Natural killer cell (primary cell): ENCODE data around the gene DIP2C. TPM values are rescaled to one million over a fixed set of nuclear protein-coding genes. Genes with fewer than 3 reads are reported as not detected.

Experiments used
- ATAC-seq, 3 donors: fragments of 150-1000 bp in 2 of 3; fragments of 200-7000 bp in 1 of 3; cut with Tn5 transposase; 1 replicate in 1 of 3; 2 replicates in 2 of 3; pipeline ENCODE4 v1.10.0; 2021; ENCODE audit warnings: mild to moderate bottlenecking in 2 of 3, moderate library complexity in 2 of 3
- DNase-seq, 2 donors: peaks; one replicate each; pipeline versions ENCODE4 v3.0.0 to v3.0.0-alpha.2; 2013 to 2021; ENCODE audit warnings: mixed read lengths in 1 of 2
- H3K27ac ChIP-seq: one replicate; pipeline ENCODE4 v1.5.1; 2013; ENCODE audit warnings: mild to moderate bottlenecking, low read length
- H3K27me3 ChIP-seq: one replicate; pipeline ENCODE4 v1.6.1; 2013; ENCODE audit warnings: low read length; ENCODE audit not compliant: control insufficient read depth, insufficient read depth
- H3K36me3 ChIP-seq: one replicate; pipeline ENCODE4 v1.6.1; 2013; ENCODE audit warnings: low read length; ENCODE audit not compliant: control insufficient read depth, insufficient read depth
- H3K4me1 ChIP-seq: one replicate; pipeline ENCODE4 v1.6.1; 2013; ENCODE audit warnings: low read length; ENCODE audit not compliant: control insufficient read depth, insufficient read depth
- H3K4me3 ChIP-seq: one replicate; pipeline ENCODE4 v1.5.1; 2013; ENCODE audit warnings: low read length
- H3K9me3 ChIP-seq: one replicate; pipeline ENCODE4 v1.6.1; 2013; ENCODE audit warnings: low read length; ENCODE audit not compliant: control insufficient read depth, insufficient read depth
- H3K27ac Mint-ChIP-seq, 2 donors: one replicate each; pipeline ENCODE4 v1.8.0; 2022; ENCODE audit warnings: mild to moderate bottlenecking in 2 of 2, mixed read lengths in 2 of 2, moderate library complexity in 1 of 2
- H3K27me3 Mint-ChIP-seq, 2 donors: one replicate each; pipeline ENCODE4 v1.8.0; 2022; ENCODE audit warnings: low read depth in 2 of 2, mixed read lengths in 2 of 2
- H3K36me3 Mint-ChIP-seq: one replicate; pipeline ENCODE4 v1.8.0; 2022; ENCODE audit warnings: mixed read lengths
- H3K4me1 Mint-ChIP-seq, 2 donors: one replicate each; pipeline ENCODE4 v1.8.0; 2022; ENCODE audit warnings: mixed read lengths in 2 of 2
- H3K4me3 Mint-ChIP-seq: one replicate; pipeline ENCODE4 v1.8.0; 2022; ENCODE audit warnings: mild to moderate bottlenecking, moderate library complexity, mixed read lengths
- H3K9me3 Mint-ChIP-seq, 2 donors: one replicate each; pipeline ENCODE4 v1.8.0; 2022; ENCODE audit warnings: mixed read lengths in 2 of 2
- CTCF ChIP-seq: fragments of 200-600 bp; IDR thresholded peaks from one replicate; pipeline ENCODE4 v1.8.0; 2022; ENCODE audit warnings: antibody characterized with exemption
- WGBS: methylation state at CpG from one replicate; pipeline ENCODE4 v1.1.7; 2013; ENCODE audit warnings: missing lambda C conversion rate; ENCODE audit not compliant: insufficient coverage; 5-methylcytosine and 5-hydroxymethylcytosine counted together
- intact Hi-C: fragments of 100-400 bp; cut with micrococcal nuclease; formaldehyde crosslinking; loops from one replicate; pipeline ENCODE4 v1.14.2; 2022
- total RNA-seq, 4 donors: library from RNA; stranded (reverse); fragments of 120-200 nt in 1 of 4; gene quantifications; one replicate each; pipeline versions ENCODE4 v1.2.3 to v1.2.4, GENCODE V29; 2013 to 2022

DIP2C gene
- total RNA-seq, 3 donors from 2014 or later (not counting 1 experiment from before 2014, with no cell fraction given) = 1.5 to 5.8 (median 3.8) TPM

GRCh38 chr10:459743-460142 lies 229.7 kb downstream of the DIP2C start:
- no peaks in the 10 kb centered on the region for H3K36me3 Mint-ChIP-seq
- no peak overlapping the region for H3K4me3 Mint-ChIP-seq
- H3K27ac Mint-ChIP-seq = no peak overlapping the region
- 92% methylated on average over 12 of the region's 12 CpGs for WGBS
- no peak overlapping the region for H3K27ac ChIP-seq
- no peak for TF ChIP-seq CTCF
- intact Hi-C loops = no loop called here
- H3K9me3 ChIP-seq = no peaks in the 10 kb centered on the region
- peaks cover 8 to 20% of the 10 kb centered on the region in 2 donors for H3K27me3 Mint-ChIP-seq
- no peaks in the 10 kb centered on the region for H3K27me3 ChIP-seq
- ATAC-seq (no peak), DNase-seq (no peak)
- no peaks in the 10 kb centered on the region for H3K9me3 Mint-ChIP-seq
- no peaks in the 10 kb centered on the region for H3K4me1 Mint-ChIP-seq
- H3K36me3 ChIP-seq = no peaks in the 10 kb centered on the region
- no peak overlapping the region for H3K4me3 ChIP-seq
- H3K4me1 ChIP-seq = no peaks in the 10 kb centered on the region

GRCh38 chr10:458421-458851 lies 231.0 kb downstream of the DIP2C start:
- no peaks in the 10 kb centered on the region for H3K27me3 ChIP-seq

GRCh38 chr10:456486-456885 lies 233.0 kb downstream of the DIP2C start:
- Mint-ChIP-seq H3K27me3 (peaks cover 0 to 12% of the 10 kb centered on the region in 2 donors), H3K4me1 (peaks cover 6% of the 10 kb centered on the region in 2 donors), H3K27ac (no peak overlapping the region), H3K36me3 (no peaks in the 10 kb centered on the region), H3K4me3 (no peak overlapping the region), H3K9me3 (peaks cover 0 to 6% of the 10 kb centered on the region in 2 donors)
- WGBS = 84% methylated on average over 4 of the region's 8 CpGs
- no peak for TF ChIP-seq CTCF
- intact Hi-C loops = no loop called here
- Histone ChIP-seq H3K4me1 (peaks cover 5% of the 10 kb centered on the region), H3K36me3 (no peaks in the 10 kb centered on the region), H3K4me3 (no peak overlapping the region), H3K9me3 (no peaks in the 10 kb centered on the region), H3K27ac (no peak overlapping the region), H3K27me3 (no peaks in the 10 kb centered on the region)
- ATAC-seq (no peak), DNase-seq (no peak)

More at GRCh38 chr10:458421-458851, 231.0 kb downstream of the DIP2C start:
- 93% methylated on average over 21 of the region's 21 CpGs for WGBS
- ATAC-seq (no peak), DNase-seq (no peak)
- H3K27me3 Mint-ChIP-seq = peaks cover 8 to 13% of the 10 kb centered on the region in 2 donors
- Histone ChIP-seq H3K9me3 (no peaks in the 10 kb centered on the region), H3K4me3 (no peak overlapping the region), H3K36me3 (no peaks in the 10 kb centered on the region), H3K4me1 (no peaks in the 10 kb centered on the region), H3K27ac (no peak overlapping the region)
- no peaks in the 10 kb centered on the region for H3K4me1 Mint-ChIP-seq
- H3K27ac Mint-ChIP-seq = no peak overlapping the region
- H3K9me3 Mint-ChIP-seq = peaks cover 0 to 2% of the 10 kb centered on the region in 2 donors
- no peak for TF ChIP-seq CTCF
- H3K36me3 Mint-ChIP-seq = no peaks in the 10 kb centered on the region
- no peak overlapping the region for H3K4me3 Mint-ChIP-seq
- intact Hi-C loops = no loop called here

- peaks cover 13% of the 10 kb centered on the region for H3K4me1 ChIP-seq
- H3K36me3 ChIP-seq = no peaks in the 10 kb centered on the region
- no peak overlapping the region for H3K4me3 Mint-ChIP-seq
These were observed 234.6 kb downstream of the DIP2C start for GRCh38 chr10:454860-455259.

More at GRCh38 chr10:454860-455259, 234.6 kb downstream of the DIP2C start:
- Mint-ChIP-seq H3K27ac (no peak overlapping the region), H3K9me3 (peaks cover 0 to 6% of the 10 kb centered on the region in 2 donors), H3K27me3 (peaks cover 0 to 5% of the 10 kb centered on the region in 2 donors), H3K36me3 (no peaks in the 10 kb centered on the region), H3K4me1 (peaks cover 19 to 22% of the 10 kb centered on the region in 2 donors)
- no peak overlapping the region for H3K27ac ChIP-seq
- H3K27me3 ChIP-seq = no peaks in the 10 kb centered on the region
- DNase-seq (no peak), ATAC-seq (no peak)
- TF ChIP-seq CTCF = no peak
- H3K9me3 ChIP-seq = no peaks in the 10 kb centered on the region
- H3K4me3 ChIP-seq = no peak overlapping the region
- 91% methylated on average over 5 of the region's 5 CpGs for WGBS
- intact Hi-C loops = no loop called here
